K562 (cell line): ENCODE measurements around the gene MPND. TPM values are rescaled to one million over a fixed set of nuclear protein-coding genes. Genes with fewer than 3 reads are reported as not detected.

Experiments used
- AFF1 ChIP-seq, 2 experiments: fragments of 450-650 bp; IDR thresholded peaks; 2 replicates each; pipeline ENCODE4 v1.6.1; 2018; ENCODE audit warnings: mild to moderate bottlenecking in 2 of 2, low read depth in 1 of 2; ENCODE audit not compliant: partially characterized antibody in 2 of 2
- ATF4 ChIP-seq: fragments of 450-650 bp; formaldehyde crosslinking; IDR thresholded peaks from 2 replicates; pipeline ENCODE4 v1.4.0; 2022; ENCODE audit warnings: mild to moderate bottlenecking, moderate library complexity
- CBFA2T3 ChIP-seq: fragments of 450-650 bp; IDR thresholded peaks from 2 replicates; pipeline ENCODE4 v1.6.1; 2017
- CREB1 ChIP-seq, 2 experiments: sonication (generic) in 1 of 2; formaldehyde crosslinking in 1 of 2; IDR thresholded peaks; 2 replicates each; pipeline versions ENCODE4 v1.6.1 to v1.8.0; 2012 to 2022; ENCODE audit warnings: inconsistent platforms in 1 of 2, mild to moderate bottlenecking in 1 of 2, missing genetic modification reagents in 1 of 2, moderate library complexity in 1 of 2
- CREBBP ChIP-seq: IDR thresholded peaks from one replicate; pipeline ENCODE4 v1.6.1; 2012; ENCODE audit warnings: low read depth, mild to moderate bottlenecking, control low read depth, inconsistent platforms, low read length
- E2F3 ChIP-seq: fragments of 250-450 bp; sonication (Bioruptor Pico); IDR thresholded peaks from 2 replicates; pipeline ENCODE4 v1.4.0; 2020; ENCODE audit warnings: mild to moderate bottlenecking
- HNRNPH1 ChIP-seq: fragments of 200-400 bp; formaldehyde crosslinking; optimal IDR thresholded peaks from 2 replicates; pipeline ENCODE3; 2017; ENCODE audit warnings: low read depth, mild to moderate bottlenecking, low read length, moderate library complexity
- HNRNPL ChIP-seq: fragments of 200-400 bp; formaldehyde crosslinking; IDR thresholded peaks from 2 replicates; pipeline ENCODE4 v1.6.1; 2017; ENCODE audit warnings: low read depth, mild to moderate bottlenecking, low read length
- NCOA1 ChIP-seq: fragments of 450-650 bp; IDR thresholded peaks from 2 replicates; pipeline ENCODE4 v1.6.1; 2016; ENCODE audit warnings: low read depth
- NCOA4 ChIP-seq: fragments of 450-650 bp; IDR thresholded peaks from 2 replicates; pipeline ENCODE4 v1.6.1; 2018; ENCODE audit warnings: mild to moderate bottlenecking; ENCODE audit not compliant: partially characterized antibody
- RBM14 ChIP-seq: fragments of 200-400 bp; formaldehyde crosslinking; IDR thresholded peaks from 2 replicates; pipeline ENCODE4 v1.6.1; 2018; ENCODE audit warnings: low read depth, mild to moderate bottlenecking, low read length, moderate library complexity, borderline replicate concordance; ENCODE audit not compliant: insufficient read depth
- SP2 ChIP-seq: IDR thresholded peaks from 2 replicates; pipeline ENCODE4 v1.6.1; 2011; ENCODE audit warnings: mild to moderate bottlenecking, low read depth, low read length, moderate library complexity; ENCODE audit not compliant: poor library complexity, severe bottlenecking; ENCODE audit errors: extremely low read depth
- SRSF9 ChIP-seq: fragments of 200-400 bp; formaldehyde crosslinking; IDR thresholded peaks from 2 replicates; pipeline ENCODE4 v1.6.1; 2017; ENCODE audit warnings: low read depth, low read length, borderline replicate concordance
- TAF7 ChIP-seq: fragments of 450-650 bp; IDR thresholded peaks from 2 replicates; pipeline ENCODE4 v1.6.1; 2016; ENCODE audit warnings: missing genetic modification characterization, missing compliant biosample characterization
- U2AF1 ChIP-seq: fragments of 200-400 bp; formaldehyde crosslinking; optimal IDR thresholded peaks from 2 replicates; pipeline ENCODE3; 2017; ENCODE audit warnings: mild to moderate bottlenecking, low read depth, low read length, moderate library complexity
- U2AF2 ChIP-seq: fragments of 200-400 bp; formaldehyde crosslinking; optimal IDR thresholded peaks from 2 replicates; pipeline ENCODE3; 2017; ENCODE audit warnings: low read depth, mild to moderate bottlenecking, low read length
- ZFP36 ChIP-seq: fragments of 150-350 bp; IDR thresholded peaks from 2 replicates; pipeline ENCODE4 v1.6.1; 2018; ENCODE audit warnings: low read length, low read depth; ENCODE audit not compliant: partially characterized antibody
- ZNF146 ChIP-seq: IDR thresholded peaks from one replicate; pipeline ENCODE4 v1.6.1; 2018; ENCODE audit warnings: missing compliant biosample characterization; ENCODE audit not compliant: unreplicated experiment
- ZNF212 ChIP-seq: fragments of 450-650 bp; formaldehyde crosslinking; IDR thresholded peaks from 2 replicates; pipeline ENCODE4 v1.4.0; 2020; ENCODE audit warnings: mild to moderate bottlenecking
- ZNF232 ChIP-seq: sonication (generic); formaldehyde crosslinking; IDR thresholded peaks from 2 replicates; pipeline ENCODE4 v1.8.0; 2022; ENCODE audit warnings: mild to moderate bottlenecking, missing genetic modification reagents
- ZNF24 ChIP-seq: fragments of 450-650 bp; IDR thresholded peaks from 2 replicates; pipeline ENCODE4 v1.6.1; 2016
- ZNF41 ChIP-seq: fragments of 250-450 bp; sonication (Bioruptor Pico); conservative IDR thresholded peaks from 2 replicates; pipeline ENCODE4 v1.4.0; 2020; ENCODE audit warnings: mild to moderate bottlenecking
- ZNF668 ChIP-seq: fragments of 250-450 bp; sonication (Bioruptor Pico); IDR thresholded peaks from 2 replicates; pipeline ENCODE4 v1.8.0; 2022; ENCODE audit warnings: mild to moderate bottlenecking, inconsistent platforms
- ZNF780A ChIP-seq: fragments of 250-450 bp; sonication (Bioruptor Pico); IDR thresholded peaks from 2 replicates; pipeline ENCODE4 v1.5.0; 2021; ENCODE audit warnings: mild to moderate bottlenecking
- polyA plus RNA-seq, 8 experiments: library from polyadenylated mRNA; depleted of rRNA in 4 of 8; stranded (reverse) in 5 of 8; unstranded in 3 of 8; fragments of >200 nt; fragmentation: Nextera tagmentation in 2 of 8; fragmentation: Illumina TruSeq in 1 of 8; extraction: Ambion mirVana in 2 of 8; extraction: Trizol in 1 of 8; gene quantifications; 2 replicates each; pipeline versions ENCODE4 v1.2.1 to v1.2.3, GENCODE V29; 2011 to 2014; ENCODE audit warnings: inconsistent platforms in 1 of 8, missing spikeins in 1 of 8
- total RNA-seq, 7 experiments: library from RNA; depleted of rRNA in 6 of 7; stranded (reverse); fragments of >200 nt in 6 of 7; fragmentation: Illumina TruSeq in 2 of 7; extraction: Trizol in 2 of 7; gene quantifications; 2 replicates each; pipeline versions ENCODE4 v1.2.1 to v1.2.3, GENCODE V29; 2011 to 2021; ENCODE audit warnings: low replicate concordance in 1 of 7

The MPND gene
- total and polyA plus RNA-seq, 9 of the 15 experiments (the other 6 are each of a cell fraction or from before 2014, with no cell fraction given) = 0.25 to 14.0 (median 3.9) TPM

- TF ChIP-seq ATF4 (CRISPR knock-in tag) (no peak), TAF7 (no peak), HNRNPH1 (no peak), RBM14 (no peak), ZNF232 (CRISPR knock-in tag) (no peak), SP2 (peak; percentile 98), ZFP36 (no peak), E2F3 (CRISPR knock-in tag) (no peak), ZNF780A (CRISPR knock-in tag) (no peak), CREB1 (IDR thresholded peaks at IDR 0.05) (peak; percentile 40), CREB1 (CRISPR knock-in tag; IDR thresholded peaks at IDR 0.05) (peak; percentile 74), ZNF212 (CRISPR knock-in tag) (no peak), ZNF41 (CRISPR knock-in tag) (no peak), ZNF146 (CRISPR knock-in tag) (no peak), NCOA1 (no peak), NCOA4 (no peak), CBFA2T3 (no peak), U2AF2 (no peak), AFF1 (IDR thresholded peaks at IDR 0.05; ENCODE audit: low read depth in 1 of 2, partially characterized antibody in 2 of 2) (peak in 1 of 2 experiments; percentile 22), HNRNPL (0 out of 2 replicates have a peak, but pooled peaks have one; percentile 40), CREBBP (no peak), ZNF24 (peak; percentile 43; the same call in 1 of the 2 replicates), ZNF668 (CRISPR knock-in tag) (no peak), SRSF9 (no peak), U2AF1 (no peak)
These were observed 57.0 kb downstream of the MPND start, which contains the start of gene SH3GL1 (continued) for GRCh38 chr19:4400135-4400936.
